Neural progenitor cell (in vitro differentiated cells): ENCODE results near the gene CNNM2.

Experiments used
- CTCF ChIP-seq: fragments of 200-600 bp; sonication (generic); IDR thresholded peaks from 2 replicates; pipeline ENCODE4 v1.5.1; 2017; ENCODE audit warnings: antibody characterized with exemption, mild to moderate bottlenecking
- EZH2 ChIP-seq: fragments of 200-600 bp; sonication (generic); IDR thresholded peaks from 2 replicates; pipeline ENCODE4 v1.6.1; 2017; ENCODE audit warnings: antibody characterized with exemption, mild to moderate bottlenecking, moderate library complexity
- EZH2phosphoT487 ChIP-seq: fragments of 200-600 bp; sonication (generic); IDR thresholded peaks from 2 replicates; pipeline ENCODE4 v1.6.1; 2017; ENCODE audit warnings: antibody characterized with exemption

GRCh38 chr10:102931643-102932042, 13.5 kb downstream of the CNNM2 start:
- no peak for TF ChIP-seq CTCF
- no peak for TF ChIP-seq EZH2phosphoT487
- TF ChIP-seq EZH2, result no peak
